Bronchial epithelial cell (primary cell): ENCODE results near the gene NUDT3. TPM values are rescaled to one million over a fixed set of nuclear protein-coding genes. Genes with fewer than 3 reads are reported as not detected.

Source experiments
- DNase-seq: peaks from one replicate; pipeline ENCODE4 v3.0.0-alpha.2; 2010; ENCODE audit warnings: low read depth
- FAIRE-seq: peaks from 2 replicates; lab custom pipeline; 2011; peaks lifted over from hg19 to GRCh38; lab: Jason Lieb, UNC
- H3K27me3 ChIP-seq: 2 replicates; pipeline ENCODE4 v1.5.1; 2011; ENCODE audit warnings: low read length; ENCODE audit not compliant: control insufficient read depth, insufficient read depth
- H3K36me3 ChIP-seq: 2 replicates; pipeline ENCODE4 v1.5.1; 2011; ENCODE audit warnings: low read length; ENCODE audit not compliant: control insufficient read depth, insufficient read depth
- H3K4me3 ChIP-seq: 2 replicates; pipeline ENCODE4 v1.5.1; 2011; ENCODE audit warnings: mild to moderate bottlenecking, low read depth, low read length, control low read depth
- total RNA-seq: library from RNA; depleted of rRNA; stranded (reverse); fragments of >200 nt; gene quantifications from 2 replicates; pipeline ENCODE4 v1.2.1, GENCODE V29; 2014
- TF ChIP-seq, protein P1 (sequence below): IDR thresholded peaks from 2 replicates; pipeline ENCODE4 v1.5.1; 2011; ENCODE audit warnings: mild to moderate bottlenecking, moderate library complexity, low read length, control low read depth, inconsistent platforms; ENCODE audit not compliant: insufficient read depth, severe bottlenecking

Gene NUDT3
- total RNA-seq, 1 donor from 2014 or later, result 15.8 TPM

DNA sequence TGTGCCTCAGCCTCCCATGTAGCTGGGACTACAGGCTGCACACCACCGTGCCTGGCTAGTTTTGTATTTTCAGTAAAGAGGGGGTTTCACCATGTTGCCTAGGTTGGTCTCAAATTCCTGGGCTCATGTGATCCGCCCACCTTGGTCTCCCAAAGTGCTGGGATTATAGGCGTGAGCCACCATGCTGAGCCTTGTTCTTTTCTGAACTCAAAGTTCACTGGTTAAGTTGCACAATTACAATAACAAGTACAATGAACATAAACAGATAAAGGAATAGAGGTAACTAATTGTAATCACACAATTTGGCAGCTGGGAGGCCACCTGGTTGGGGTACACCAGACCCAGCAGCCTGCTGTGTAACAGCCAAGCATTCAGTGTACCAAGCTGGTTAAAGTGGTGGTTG is 6.7 kb downstream of the NUDT3 start:
- no peak overlapping the region for H3K4me3 ChIP-seq
- FAIRE-seq (no peak), DNase-seq (no peak)
- TF ChIP-seq, protein P1, sequence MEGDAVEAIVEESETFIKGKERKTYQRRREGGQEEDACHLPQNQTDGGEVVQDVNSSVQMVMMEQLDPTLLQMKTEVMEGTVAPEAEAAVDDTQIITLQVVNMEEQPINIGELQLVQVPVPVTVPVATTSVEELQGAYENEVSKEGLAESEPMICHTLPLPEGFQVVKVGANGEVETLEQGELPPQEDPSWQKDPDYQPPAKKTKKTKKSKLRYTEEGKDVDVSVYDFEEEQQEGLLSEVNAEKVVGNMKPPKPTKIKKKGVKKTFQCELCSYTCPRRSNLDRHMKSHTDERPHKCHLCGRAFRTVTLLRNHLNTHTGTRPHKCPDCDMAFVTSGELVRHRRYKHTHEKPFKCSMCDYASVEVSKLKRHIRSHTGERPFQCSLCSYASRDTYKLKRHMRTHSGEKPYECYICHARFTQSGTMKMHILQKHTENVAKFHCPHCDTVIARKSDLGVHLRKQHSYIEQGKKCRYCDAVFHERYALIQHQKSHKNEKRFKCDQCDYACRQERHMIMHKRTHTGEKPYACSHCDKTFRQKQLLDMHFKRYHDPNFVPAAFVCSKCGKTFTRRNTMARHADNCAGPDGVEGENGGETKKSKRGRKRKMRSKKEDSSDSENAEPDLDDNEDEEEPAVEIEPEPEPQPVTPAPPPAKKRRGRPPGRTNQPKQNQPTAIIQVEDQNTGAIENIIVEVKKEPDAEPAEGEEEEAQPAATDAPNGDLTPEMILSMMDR, result no peak
- H3K27me3 ChIP-seq, result no peaks in the 10 kb centered on the region
- no peaks in the 10 kb centered on the region for H3K36me3 ChIP-seq

GRCh38 chr6:34384321-34385153 is 7.9 kb downstream of the NUDT3 start:
- Histone ChIP-seq H3K4me3 (no peak overlapping the region), H3K36me3 (no peaks in the 10 kb centered on the region), H3K27me3 (no peaks in the 10 kb centered on the region)
- FAIRE-seq (no peak), DNase-seq (no peak)
- TF ChIP-seq, protein P1, result no peak

DNA sequence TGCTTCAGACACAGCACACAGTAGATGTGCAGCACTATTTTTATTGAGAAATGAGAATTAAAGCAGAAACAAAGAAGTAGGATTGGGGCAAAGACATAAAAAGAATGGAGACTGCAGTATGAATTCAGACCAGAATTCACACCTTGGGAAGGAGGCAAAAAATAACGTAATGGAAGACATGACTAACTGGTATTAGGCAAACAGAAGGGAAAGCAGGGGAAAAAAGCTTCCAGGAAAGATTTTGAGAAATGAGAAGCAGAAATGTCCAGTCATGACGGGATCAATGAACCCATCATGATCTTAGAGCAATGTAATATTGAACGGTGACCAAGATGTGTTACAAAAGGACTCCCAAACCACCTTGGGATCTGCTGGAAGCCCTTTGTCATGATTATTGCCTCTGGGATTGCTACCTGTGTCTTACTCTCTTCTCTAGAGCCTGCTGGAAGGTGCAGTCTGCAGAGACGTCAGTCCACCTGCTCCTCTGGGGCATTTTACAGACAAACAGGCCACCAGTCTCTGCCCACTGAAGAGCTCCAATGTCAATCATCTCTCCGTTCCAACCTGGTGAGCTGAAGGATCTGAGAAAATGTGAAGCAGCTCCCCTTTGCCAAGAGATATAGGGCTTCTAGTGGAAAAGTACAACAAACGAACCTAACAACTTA is 8.7 kb downstream of the NUDT3 start:
- no peak for DNase-seq
- Histone ChIP-seq H3K27me3 (no peaks in the 10 kb centered on the region), H3K36me3 (no peaks in the 10 kb centered on the region), H3K4me3 (no peak overlapping the region)
- TF ChIP-seq, protein P1, result no peak
- FAIRE-seq, result no peak

- no peak for DNase-seq
- FAIRE-seq, result no peak
- Histone ChIP-seq H3K27me3 (no peaks in the 10 kb centered on the region), H3K36me3 (no peaks in the 10 kb centered on the region), H3K4me3 (no peak overlapping the region)
- TF ChIP-seq, protein P1, result no peak
Observed at GRCh38 chr6:34383161-34383631, 9.3 kb downstream of the NUDT3 start.

DNA sequence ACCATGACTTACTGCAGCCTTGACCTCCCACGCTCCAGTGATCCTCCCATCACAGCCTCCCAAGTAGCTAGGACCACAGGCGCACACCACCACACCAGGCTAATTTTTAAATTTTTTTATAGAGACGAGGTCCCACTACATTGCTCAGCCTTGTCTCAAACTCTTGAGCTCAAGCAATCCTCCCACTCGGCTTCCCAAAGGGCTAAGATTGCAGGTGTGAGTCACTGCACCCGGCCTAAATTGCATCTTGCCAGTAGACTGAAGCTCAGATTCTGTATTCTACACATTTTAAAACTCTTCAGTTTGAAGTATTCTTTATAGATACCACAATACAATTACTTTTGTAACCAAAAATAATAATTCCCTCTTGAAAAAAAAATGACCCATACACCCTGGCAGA is 11.4 kb downstream of the NUDT3 start:
- Histone ChIP-seq H3K4me3 (no peak overlapping the region), H3K36me3 (peaks cover 2% of the 10 kb centered on the region), H3K27me3 (no peaks in the 10 kb centered on the region)
- TF ChIP-seq, protein P1, result no peak
- DNase-seq (no peak), FAIRE-seq (no peak)
